Measurements from ENCODE around the gene TLCD5.

Gene TLCD5

GRCh38 chr11:120307476-120307875 lies 17.6 kb upstream of the TLCD5 start:
- DNase-seq (ENCODE audit: low read depth in 3 of 3, low spot score in 1 of 3) = no peak

DNA sequence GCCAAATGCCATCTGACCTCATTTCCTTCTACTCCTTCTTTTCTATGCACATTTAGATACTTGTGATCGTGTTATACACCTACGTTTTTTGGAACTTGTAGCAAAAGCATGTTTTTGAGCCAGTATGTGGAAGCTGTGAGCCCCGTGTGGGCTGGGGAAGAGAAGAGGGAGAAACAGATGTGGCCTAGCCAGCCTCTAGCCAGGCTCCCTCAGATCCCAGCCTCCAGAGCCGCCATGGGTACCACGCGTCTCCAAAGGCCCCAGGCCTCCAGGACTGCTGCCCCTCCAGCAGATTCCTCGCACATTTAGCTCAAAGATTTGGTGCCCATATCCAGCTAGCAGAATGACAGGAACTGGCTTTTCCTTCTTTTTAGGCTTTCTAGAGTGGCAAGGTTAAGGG lies 17.0 kb upstream of the TLCD5 start:
- DNase-seq (ENCODE audit: low read depth in 3 of 3, low spot score in 1 of 3) = no peak

DNA sequence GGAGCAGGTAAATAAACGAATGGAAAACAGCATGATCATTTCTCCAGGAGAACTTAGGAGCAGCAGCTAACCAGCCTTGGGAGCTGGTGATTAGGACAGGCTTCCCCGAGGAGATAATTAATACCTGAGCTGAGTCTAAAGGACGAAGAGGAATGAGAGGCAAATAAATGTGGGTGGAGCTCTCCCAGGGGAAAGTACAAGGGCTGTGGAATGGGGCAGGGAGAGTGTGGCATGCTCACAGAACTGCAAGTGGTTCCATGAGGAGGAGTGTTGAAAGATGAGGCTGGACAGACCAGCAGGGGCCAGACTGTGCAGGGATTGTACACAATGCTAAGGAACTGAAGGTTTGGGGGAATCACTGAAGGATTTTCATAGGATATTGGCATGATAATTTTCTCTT lies 14.2 kb upstream of the TLCD5 start:
- DNase-seq (ENCODE audit: low read depth in 3 of 3, low spot score in 1 of 3) = no peak

DNA sequence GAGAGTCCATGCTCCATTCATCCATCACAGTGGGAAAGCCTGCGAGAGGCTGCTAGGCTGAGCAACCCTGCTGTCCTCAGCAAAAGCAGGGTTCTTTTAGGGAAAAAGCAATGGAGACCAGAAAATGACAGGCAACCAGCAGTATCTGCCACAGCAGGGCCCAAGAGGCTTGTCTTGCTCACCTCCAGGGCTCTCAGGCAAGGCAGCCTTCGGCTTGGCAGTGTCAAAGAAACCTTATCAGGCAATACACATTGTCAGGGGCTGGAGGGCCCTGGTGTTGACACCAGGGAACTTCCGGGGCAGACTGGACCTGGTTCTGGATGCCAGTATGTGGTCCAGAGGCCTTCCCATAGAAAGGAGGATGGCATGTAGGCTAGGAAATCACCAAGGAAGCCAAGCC lies 10.2 kb upstream of the TLCD5 start:
- DNase-seq (ENCODE audit: low read depth in 3 of 3, low spot score in 1 of 3) = no peak

GRCh38 chr11:120316880-120317688 lies 8.0 kb upstream of the TLCD5 start:
- DNase-seq (ENCODE audit: low read depth in 3 of 3, low spot score in 1 of 3) = no peak

DNA sequence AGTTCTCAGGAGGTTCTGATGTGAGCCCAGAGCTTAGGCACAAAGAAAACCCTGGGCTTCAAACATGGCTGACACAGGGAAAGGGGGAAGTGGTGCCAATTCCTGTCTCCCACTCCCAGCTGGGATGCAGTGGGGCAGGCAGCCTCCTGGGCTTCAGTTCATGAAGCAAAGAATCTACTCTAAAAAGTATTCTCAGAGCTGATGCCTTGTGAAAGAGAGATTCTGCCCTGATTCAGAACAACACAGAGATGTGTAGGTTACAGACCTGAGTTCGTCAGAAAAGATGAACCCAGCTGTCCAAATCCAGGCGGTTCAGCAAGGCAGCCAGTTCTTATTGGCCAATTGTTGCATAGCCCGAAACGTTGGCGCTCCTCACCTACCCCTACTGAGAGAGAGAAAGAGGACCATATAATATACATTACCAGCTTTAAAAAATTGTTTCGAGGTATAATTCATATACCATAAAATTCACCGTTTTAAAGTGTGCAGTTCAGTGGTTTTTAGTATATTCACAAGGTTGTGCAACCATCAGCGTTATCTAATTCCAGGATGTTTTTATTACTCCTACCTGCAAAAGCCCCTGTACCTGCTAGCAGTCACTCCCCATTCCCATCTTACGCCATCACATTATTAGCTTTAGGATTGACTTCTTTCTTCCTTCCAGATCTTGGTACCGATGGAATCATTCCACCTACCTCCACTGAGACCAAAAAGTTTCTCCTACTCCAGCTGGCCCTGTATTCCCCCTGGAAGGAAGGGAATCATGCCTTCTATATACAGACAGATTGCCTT lies 7.2 kb upstream of the TLCD5 start:
- DNase-seq (ENCODE audit: low read depth in 3 of 3, low spot score in 1 of 3) = no peak

- DNase-seq (ENCODE audit: low read depth in 3 of 3, low spot score in 1 of 3) = no peak
Measured at GRCh38 chr11:120318906-120319305, 6.2 kb upstream of the TLCD5 start.

DNA sequence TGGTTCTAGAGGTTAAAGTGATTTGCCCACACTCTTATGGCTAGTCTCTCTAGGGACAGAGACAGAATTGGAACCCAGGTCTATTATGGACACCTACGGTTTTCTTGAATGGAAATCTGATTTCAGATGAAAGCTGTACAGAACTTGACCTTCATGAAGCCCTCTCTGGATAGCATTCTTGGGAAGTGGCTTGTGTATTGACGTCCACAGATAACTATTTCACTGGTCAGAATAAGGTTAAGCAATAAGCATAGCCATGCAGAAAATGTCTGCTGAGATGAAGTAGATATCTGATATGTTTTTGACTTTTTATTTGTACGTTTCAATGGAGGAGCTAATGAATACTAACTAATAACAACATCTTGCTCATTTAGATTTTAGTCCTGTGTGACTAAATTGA lies 1.1 kb downstream of the TLCD5 start:
- DNase-seq (ENCODE audit: low read depth in 3 of 3, low spot score in 1 of 3) = no peak

GRCh38 chr11:120326845-120327281 lies 1.8 kb downstream of the TLCD5 start:
- no peak for DNase-seq (ENCODE audit: low read depth in 3 of 3, low spot score in 1 of 3)

DNA sequence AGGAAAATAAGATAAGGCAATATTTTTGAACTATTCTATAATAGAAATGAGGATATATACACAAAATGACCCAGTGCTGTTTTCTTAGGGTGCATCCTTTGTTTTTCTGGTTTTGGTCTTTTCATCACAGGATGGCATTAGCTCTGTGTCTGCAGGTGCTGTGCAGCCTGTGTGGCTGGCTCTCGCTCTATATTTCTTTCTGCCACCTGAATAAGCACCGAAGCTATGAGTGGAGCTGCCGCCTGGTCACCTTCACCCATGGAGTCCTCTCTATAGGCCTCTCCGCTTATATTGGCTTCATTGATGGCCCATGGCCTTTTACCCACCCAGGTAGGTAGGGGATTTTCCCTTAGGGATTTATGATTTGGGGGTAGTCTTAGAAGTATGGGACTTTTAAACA lies 2.2 kb downstream of the TLCD5 start:
- DNase-seq (ENCODE audit: low read depth in 3 of 3, low spot score in 1 of 3) = no peak

- no peak for DNase-seq (ENCODE audit: low read depth in 3 of 3, low spot score in 1 of 3)
Measured at GRCh38 chr11:120329556-120329955, 4.5 kb downstream of the TLCD5 start.

- DNase-seq (ENCODE audit: low read depth in 3 of 3, low spot score in 1 of 3) = no peak
Measured at GRCh38 chr11:120330045-120330444, 4.9 kb downstream of the TLCD5 start.

DNA sequence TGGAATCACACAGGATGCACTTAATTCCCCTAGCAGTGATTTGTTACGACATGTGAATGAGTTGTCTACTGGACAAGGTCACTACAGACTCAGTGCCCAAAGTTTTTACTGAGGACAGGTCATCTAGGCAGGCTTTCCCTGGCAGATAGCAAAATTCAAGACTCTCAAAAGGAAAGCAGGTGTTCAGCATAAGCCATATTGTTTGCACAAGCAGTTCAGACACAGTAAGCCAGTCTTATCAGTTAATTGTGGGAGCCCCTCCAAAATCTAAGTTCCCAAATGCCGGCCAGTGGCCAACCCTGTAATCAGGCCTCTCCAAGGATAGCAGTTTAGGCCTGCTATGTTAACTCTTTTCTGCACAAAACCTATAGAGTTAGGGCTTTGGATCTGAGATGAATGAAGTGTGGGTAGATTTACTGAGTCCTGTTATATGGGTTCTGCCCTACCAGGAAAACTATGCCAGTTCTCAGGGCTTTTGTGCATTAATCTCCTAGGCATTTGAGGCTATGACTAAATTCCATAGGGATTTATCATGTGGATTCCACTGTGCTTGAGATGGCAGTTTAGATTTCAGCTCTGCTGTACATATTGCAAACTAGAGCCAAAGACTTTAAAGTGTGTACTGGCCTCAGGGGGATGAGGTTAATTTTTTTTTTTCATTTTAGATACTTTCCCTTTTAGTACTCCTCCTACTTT lies 6.3 kb downstream of the TLCD5 start:
- no peak for DNase-seq (ENCODE audit: low read depth in 3 of 3, low spot score in 1 of 3)

DNA sequence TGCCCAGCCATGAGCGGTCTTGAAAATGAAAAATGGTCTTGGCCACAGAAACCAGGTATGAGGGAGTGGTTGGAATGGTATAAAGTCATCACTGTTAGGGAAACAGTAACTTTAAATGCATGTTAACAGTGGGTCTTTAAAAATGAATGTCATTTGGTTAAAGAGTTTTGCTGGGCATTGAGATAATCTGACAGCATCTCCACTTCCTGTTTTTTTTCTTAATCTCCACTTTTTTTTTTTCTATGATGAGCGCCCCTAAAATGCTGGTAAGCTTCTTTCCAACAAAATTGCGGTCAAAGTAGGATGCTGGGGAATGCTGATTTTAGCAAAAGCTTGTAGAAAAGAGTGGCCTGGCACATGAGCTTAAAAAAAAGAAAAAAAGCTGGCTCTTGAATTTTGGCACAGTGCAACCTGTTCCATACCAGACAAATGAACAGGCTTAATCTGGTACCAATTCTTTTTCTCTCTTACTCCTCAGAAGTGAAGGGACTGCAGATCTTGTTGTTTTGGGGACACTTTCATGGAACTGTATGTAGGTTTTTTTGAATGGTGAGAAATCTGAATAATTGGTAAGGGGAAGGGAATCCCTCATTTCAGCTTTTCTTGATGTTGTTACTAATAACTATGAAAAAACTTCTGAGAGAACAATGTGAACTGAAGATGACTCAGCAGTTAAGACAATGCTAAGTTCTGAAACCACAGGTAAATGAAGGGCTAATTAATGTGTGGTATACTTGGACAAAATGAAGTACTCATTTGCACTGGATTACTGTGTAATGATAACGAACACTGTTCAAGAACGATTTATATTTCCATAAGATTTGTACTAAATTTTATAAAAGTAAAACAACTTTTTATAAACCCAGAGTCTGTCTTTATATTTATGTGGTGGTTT lies 8.0 kb downstream of the TLCD5 start:
- DNase-seq (ENCODE audit: low read depth in 3 of 3, low spot score in 1 of 3) = no peak

DNA sequence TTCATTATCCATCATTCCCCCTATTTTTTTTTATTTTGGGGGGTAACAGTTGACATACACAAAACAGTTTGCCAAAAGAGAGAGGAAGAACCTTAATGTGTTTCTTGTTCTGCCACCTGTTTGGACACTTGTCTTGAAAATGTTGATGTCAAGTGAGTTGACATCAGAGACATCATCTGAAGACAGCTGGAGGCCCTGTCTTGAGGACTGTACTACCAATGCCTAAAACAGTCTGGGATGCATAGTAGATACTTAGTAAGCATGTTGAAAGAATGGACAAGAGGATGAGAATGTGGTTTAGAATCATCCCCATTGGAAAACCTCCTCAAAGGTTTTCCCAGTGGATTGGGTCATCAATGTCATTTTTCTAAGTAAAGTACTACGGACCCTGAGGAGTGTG lies 8.7 kb downstream of the TLCD5 start:
- no peak for DNase-seq (ENCODE audit: low read depth in 3 of 3, low spot score in 1 of 3)

DNA sequence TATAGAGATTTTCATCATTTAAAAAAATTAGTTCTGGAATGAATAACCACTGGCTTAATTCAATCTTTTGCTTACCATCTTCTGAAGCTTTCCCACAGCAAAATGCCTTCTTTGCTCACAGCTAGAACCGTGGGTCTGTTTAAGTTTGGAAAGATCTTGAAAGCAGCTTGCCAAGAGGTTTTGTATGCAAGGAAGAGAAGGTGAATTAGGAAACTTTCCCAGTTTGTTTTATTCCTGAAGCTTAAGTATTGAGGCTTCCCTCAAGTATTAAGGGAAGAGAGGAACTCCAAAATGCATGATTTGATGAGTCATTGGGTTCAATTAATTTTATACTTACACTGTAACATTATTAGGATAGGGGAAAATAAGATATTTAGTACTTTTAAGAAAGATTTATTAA lies 9.2 kb downstream of the TLCD5 start:
- DNase-seq (ENCODE audit: low read depth in 3 of 3, low spot score in 1 of 3) = no peak

GRCh38 chr11:120334894-120335462 lies 9.9 kb downstream of the TLCD5 start:
- peak in 2 of 3 donors; percentile 21 to 32 for DNase-seq (ENCODE audit: low read depth in 3 of 3, low spot score in 1 of 3)

GRCh38 chr11:120335556-120335907 lies 10.4 kb downstream of the TLCD5 start:
- DNase-seq (ENCODE audit: low read depth in 3 of 3, low spot score in 1 of 3) = no peak

DNA sequence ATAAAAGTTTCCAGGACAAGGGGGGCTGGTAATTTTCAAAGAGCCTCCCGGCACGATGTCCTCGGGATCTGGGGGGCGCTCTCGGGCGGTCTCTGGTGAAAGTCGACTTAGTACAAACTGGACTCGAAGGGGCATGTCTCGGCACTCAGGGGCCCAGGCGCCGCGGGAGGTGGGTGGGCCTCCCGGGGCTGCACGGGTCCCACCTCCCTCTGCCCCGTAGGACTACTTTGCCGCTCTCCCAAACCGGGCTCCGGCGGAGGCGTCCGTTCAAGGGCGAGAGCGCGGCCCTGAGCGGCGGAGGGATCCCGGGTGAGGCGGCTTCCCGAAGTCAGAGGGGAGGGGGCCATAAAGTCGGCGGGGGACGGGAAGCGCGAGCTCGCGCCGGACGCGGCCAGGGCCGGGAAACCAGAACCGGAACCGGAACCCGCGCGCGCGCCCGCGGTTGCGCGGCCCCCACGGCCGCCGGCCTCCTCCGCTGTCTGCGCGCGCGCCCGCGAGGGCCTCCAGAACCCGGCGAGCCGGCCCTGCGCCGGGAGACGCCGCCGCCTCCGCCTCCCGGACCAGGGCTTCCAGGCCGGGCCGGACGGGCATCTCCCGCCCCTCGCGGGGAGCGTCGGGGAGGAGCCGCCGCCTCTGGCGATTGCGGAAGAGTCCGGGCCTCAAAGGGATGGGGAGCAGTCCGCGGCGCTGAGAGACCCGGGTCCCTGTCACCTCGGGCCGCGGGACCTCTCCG lies 11.0 kb downstream of the TLCD5 start, which contains the start of gene ARHGEF12:
Gene ARHGEF12 (plus strand): TSS at position 506 of the 733 bp plus-strand sequence. CDS start 831 bp downstream, outside the sequence.
- DNase-seq (ENCODE audit: low read depth in 3 of 3, low spot score in 1 of 3) = peak; percentile 19 to 69 (median 54)

All from stimulated activated CD4-positive, alpha-beta T cell treated with anti-CD3 and anti-CD28 coated beads, TNF-alpha, amount 100 ng/mL, for 1 hour (primary cell).